HCT116 (cell line): Measurements from ENCODE around the gene VSNL1.

Experiments
- RAD21 ChIP-seq: IDR thresholded peaks from 2 replicates; pipeline ENCODE4 v1.6.1; 2012; ENCODE audit warnings: low read depth, mild to moderate bottlenecking
- SRF ChIP-seq: IDR thresholded peaks from 2 replicates; pipeline ENCODE4 v1.6.1; 2012; ENCODE audit warnings: low read depth
- TF ChIP-seq, protein P1 (sequence below), 3 experiments: fragments of 200-600 bp in 1 of 3; sonication (generic) in 1 of 3; IDR thresholded peaks in 2 of 3; conservative IDR thresholded peaks in 1 of 3; 2 replicates each; pipeline ENCODE4 v1.5.1; 2012 to 2017; ENCODE audit warnings: low read depth in 2 of 3, low read length in 2 of 3, antibody characterized with exemption in 1 of 3, borderline replicate concordance in 1 of 3, control low read depth in 1 of 3, mild to moderate bottlenecking in 1 of 3, mixed read lengths in 1 of 3, mixed run types in 1 of 3, moderate library complexity in 1 of 3; ENCODE audit not compliant: insufficient read depth in 1 of 3
- TF ChIP-seq, protein P2 (sequence below): IDR thresholded peaks from 2 replicates; pipeline ENCODE4 v1.6.1; 2012

DNA sequence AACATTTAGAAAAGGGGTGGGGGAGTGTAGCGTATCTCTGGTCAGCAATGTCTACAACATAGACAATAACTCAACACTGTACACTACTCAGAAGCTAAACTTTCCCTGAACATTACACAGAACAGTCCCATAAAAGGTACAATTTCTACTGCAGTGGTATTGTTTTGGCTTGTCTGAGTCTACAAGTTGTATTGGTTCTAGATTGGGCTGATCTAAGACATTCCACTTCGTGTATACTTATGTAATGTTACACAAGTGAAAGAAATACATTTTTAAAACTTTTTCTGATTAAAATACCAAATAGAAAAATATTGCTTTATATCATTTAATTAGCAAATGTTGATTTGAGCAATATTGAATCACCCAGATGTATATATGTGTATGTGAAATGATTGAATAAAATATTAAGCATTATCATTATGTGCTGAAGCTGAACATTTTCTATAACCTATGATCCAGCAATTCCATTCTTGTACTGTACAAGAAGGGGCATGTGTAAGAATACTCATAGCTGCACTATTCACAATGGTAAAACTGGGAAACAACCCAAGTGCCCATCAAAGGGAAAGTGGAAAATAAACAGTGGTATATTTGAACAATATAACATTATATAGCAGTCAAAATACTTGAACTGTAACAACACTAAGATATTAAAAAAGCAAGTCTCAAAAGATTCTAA, 52.4 kb downstream of the VSNL1 start:
- TF ChIP-seq, protein P1, sequence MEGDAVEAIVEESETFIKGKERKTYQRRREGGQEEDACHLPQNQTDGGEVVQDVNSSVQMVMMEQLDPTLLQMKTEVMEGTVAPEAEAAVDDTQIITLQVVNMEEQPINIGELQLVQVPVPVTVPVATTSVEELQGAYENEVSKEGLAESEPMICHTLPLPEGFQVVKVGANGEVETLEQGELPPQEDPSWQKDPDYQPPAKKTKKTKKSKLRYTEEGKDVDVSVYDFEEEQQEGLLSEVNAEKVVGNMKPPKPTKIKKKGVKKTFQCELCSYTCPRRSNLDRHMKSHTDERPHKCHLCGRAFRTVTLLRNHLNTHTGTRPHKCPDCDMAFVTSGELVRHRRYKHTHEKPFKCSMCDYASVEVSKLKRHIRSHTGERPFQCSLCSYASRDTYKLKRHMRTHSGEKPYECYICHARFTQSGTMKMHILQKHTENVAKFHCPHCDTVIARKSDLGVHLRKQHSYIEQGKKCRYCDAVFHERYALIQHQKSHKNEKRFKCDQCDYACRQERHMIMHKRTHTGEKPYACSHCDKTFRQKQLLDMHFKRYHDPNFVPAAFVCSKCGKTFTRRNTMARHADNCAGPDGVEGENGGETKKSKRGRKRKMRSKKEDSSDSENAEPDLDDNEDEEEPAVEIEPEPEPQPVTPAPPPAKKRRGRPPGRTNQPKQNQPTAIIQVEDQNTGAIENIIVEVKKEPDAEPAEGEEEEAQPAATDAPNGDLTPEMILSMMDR (IDR thresholded peaks at IDR 0.05 in 2 of 3, conservative IDR thresholded peaks at IDR 0.05 in 1 of 3; ENCODE audit: borderline replicate concordance in 1 of 3, insufficient read depth in 1 of 3, low read depth in 2 of 3, low read length in 2 of 3): no peak
- TF ChIP-seq RAD21: no peak
- TF ChIP-seq, protein P2, sequence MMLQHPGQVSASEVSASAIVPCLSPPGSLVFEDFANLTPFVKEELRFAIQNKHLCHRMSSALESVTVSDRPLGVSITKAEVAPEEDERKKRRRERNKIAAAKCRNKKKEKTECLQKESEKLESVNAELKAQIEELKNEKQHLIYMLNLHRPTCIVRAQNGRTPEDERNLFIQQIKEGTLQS: no peak
- no peak for TF ChIP-seq SRF
